Measurements from ENCODE around the gene ANXA9.

GRCh38 chr1:151007853-151008243, 25.8 kb downstream of the ANXA9 start:
- TF ChIP-seq POLR2AphosphoS5 (IDR thresholded peaks at IDR 0.05; ENCODE audit: borderline replicate concordance, low read depth, low read length) (no peak), EZH2 (IDR thresholded peaks at IDR 0.05) (no peak), FOXP2 (optimal IDR thresholded peaks at IDR 0.05; ENCODE audit: control extremely low read depth, extremely low read length, insufficient read depth) (no peak)
